HCT116 (cell line): ENCODE results near the gene ZNF18. TPM values are rescaled to one million over a fixed set of nuclear protein-coding genes. Genes with fewer than 3 reads are reported as not detected.

Experiments
- ATAC-seq: fragments of 200-7000 bp; cut with Tn5 transposase; 2 replicates; pipeline ENCODE4 v1.9.1; 2020; ENCODE audit warnings: mild to moderate bottlenecking, moderate library complexity
- BruUV-seq: library from RNA; stranded (reverse); fragments of 400-500 nt; replicated peaks from 2 replicates; lab custom pipeline; 2021; lab: Mats Ljungman, UMichigan
- CTCF ChIA-PET: fragments of 300-600 bp; sonication (Branson Sonifier 250); formaldehyde crosslinking; loops from one replicate; lab custom pipeline; 2021; ENCODE audit warnings: antibody characterized with exemption; lab: Charles Lee
- POLR2A ChIA-PET: fragments of 300-600, 350-600 bp; sonication (Branson Sonifier 250); formaldehyde crosslinking; loops from one replicate; lab custom pipeline; 2021; ENCODE audit warnings: antibody characterized with exemption; lab: Charles Lee
- RAD21 ChIA-PET, 2 experiments: fragments of 300-600 bp; sonication (Branson Sonifier 250); formaldehyde crosslinking; loops; one replicate each; lab custom pipeline; 2023; ENCODE audit warnings: low total read pairs in 2 of 2; ENCODE audit not compliant: uncharacterized antibody in 2 of 2, unreplicated experiment in 2 of 2, low non-redundant PET in 1 of 2; lab: Charles Lee
- DNase-seq: peaks from one replicate; pipeline ENCODE4 v3.0.0-alpha.2; 2010; ENCODE audit warnings: low read depth, low spot score
- H2AFZ ChIP-seq: fragments of 200-600 bp; shearing (Covaris generic), sonication (generic); 2 replicates; pipeline ENCODE4 v1.6.1; 2017; ENCODE audit warnings: low read depth, mixed run types, mixed read lengths, antibody characterized with exemption, low read length; ENCODE audit not compliant: poor library complexity, severe bottlenecking
- H3K27ac ChIP-seq: 2 replicates; pipeline ENCODE4 v1.5.1; 2012; ENCODE audit warnings: low read depth, low read length
- H3K27me3 ChIP-seq: fragments of 200-600 bp; sonication (generic); 2 replicates; pipeline ENCODE4 v1.6.1; 2016; ENCODE audit warnings: mixed run types, low read length, mixed read lengths; ENCODE audit not compliant: insufficient read depth
- H3K36me3 ChIP-seq, 2 experiments: fragments of 200-500 bp in 1 of 2; fragments of 200-600 bp in 1 of 2; sonication (Bioruptor generic) in 1 of 2; sonication (generic) in 1 of 2; 2 replicates each; pipeline versions ENCODE4 v1.5.1 to v1.6.1; 2014 to 2016; ENCODE audit warnings: low read length in 2 of 2, inconsistent platforms in 1 of 2, mixed read lengths in 1 of 2, mixed run types in 1 of 2; ENCODE audit not compliant: insufficient read depth in 2 of 2, control insufficient read depth in 1 of 2
- H3K4me1 ChIP-seq, 2 experiments: fragments of 200-600 bp in 1 of 2; sonication (generic) in 1 of 2; 2 replicates each; pipeline versions ENCODE4 v1.5.1 to v1.6.1; 2012 to 2017; ENCODE audit warnings: low read length in 2 of 2, inconsistent platforms in 1 of 2, mild to moderate bottlenecking in 1 of 2, mixed read lengths in 1 of 2, mixed run types in 1 of 2, moderate library complexity in 1 of 2; ENCODE audit not compliant: insufficient read depth in 2 of 2, control insufficient read depth in 1 of 2
- H3K4me2 ChIP-seq: fragments of 200-600 bp; sonication (generic); 2 replicates; pipeline ENCODE4 v1.6.1; 2017; ENCODE audit warnings: mixed run types, low read length, mixed read lengths
- H3K4me3 ChIP-seq, 2 experiments: fragments of 200-600 bp in 1 of 2; sonication (generic) in 1 of 2; replicated peaks in 1 of 2; 2 replicates each; pipeline ENCODE4 v1.5.1; 2011 to 2016; ENCODE audit warnings: low read length in 2 of 2, control low read depth in 1 of 2, low read depth in 1 of 2, mild to moderate bottlenecking in 1 of 2, mixed read lengths in 1 of 2, mixed run types in 1 of 2
- H3K79me2 ChIP-seq: fragments of 200-600 bp; sonication (generic); 2 replicates; pipeline ENCODE4 v1.6.1; 2017; ENCODE audit warnings: mild to moderate bottlenecking, mixed run types, low read length, moderate library complexity, mixed read lengths; ENCODE audit not compliant: insufficient read depth
- H3K9ac ChIP-seq: fragments of 200-600 bp; sonication (generic); 2 replicates; pipeline ENCODE4 v1.6.1; 2016; ENCODE audit warnings: low read length, mixed read lengths
- H3K9me2 ChIP-seq: fragments of 200-600 bp; sonication (generic), shearing (Covaris generic); 2 replicates; pipeline ENCODE4 v1.6.1; 2017; ENCODE audit warnings: mixed run types, mild to moderate bottlenecking, moderate library complexity; ENCODE audit not compliant: insufficient read depth
- H3K9me3 ChIP-seq, 2 experiments: fragments of 200-500 bp in 1 of 2; fragments of 200-600 bp in 1 of 2; sonication (Bioruptor generic) in 1 of 2; sonication (generic) in 1 of 2; 2 replicates each; pipeline ENCODE4 v1.6.1; 2014 to 2017; ENCODE audit warnings: low read length in 2 of 2, mixed read lengths in 2 of 2, inconsistent platforms in 1 of 2, low read depth in 1 of 2, mild to moderate bottlenecking in 1 of 2, mixed run types in 1 of 2, moderate library complexity in 1 of 2; ENCODE audit not compliant: control insufficient read depth in 1 of 2, insufficient read depth in 1 of 2
- H4K20me1 ChIP-seq: fragments of 200-600 bp; sonication (generic), shearing (Covaris generic); 2 replicates; pipeline ENCODE4 v1.6.1; 2017; ENCODE audit warnings: mixed run types, mild to moderate bottlenecking, moderate library complexity; ENCODE audit not compliant: insufficient read depth
- CEBPB ChIP-seq: IDR thresholded peaks from 2 replicates; pipeline ENCODE4 v1.6.1; 2012; ENCODE audit warnings: low read depth
- EGR1 ChIP-seq: IDR thresholded peaks from 2 replicates; pipeline ENCODE4 v1.6.1; 2012; ENCODE audit warnings: low read depth
- ELF1 ChIP-seq: IDR thresholded peaks from 2 replicates; pipeline ENCODE4 v1.6.1; 2012; ENCODE audit warnings: low read depth, borderline replicate concordance
- EZH2 ChIP-seq: fragments of 200-600 bp; sonication (generic); IDR thresholded peaks from 2 replicates; pipeline ENCODE4 v1.6.1; 2017; ENCODE audit warnings: antibody characterized with exemption, mixed run types
- EZH2phosphoT487 ChIP-seq: fragments of 200-600 bp; IDR thresholded peaks from 2 replicates; pipeline ENCODE4 v1.6.1; 2018; ENCODE audit warnings: antibody characterized with exemption, borderline replicate concordance
- FOSL1 ChIP-seq: IDR thresholded peaks from 2 replicates; pipeline ENCODE4 v1.6.1; 2012; ENCODE audit warnings: low read depth
- JUND ChIP-seq: IDR thresholded peaks from 2 replicates; pipeline ENCODE4 v1.6.1; 2012
- POLR2A ChIP-seq: IDR thresholded peaks from 2 replicates; pipeline ENCODE4 v1.7.0; 2011; ENCODE audit warnings: borderline replicate concordance; ENCODE audit not compliant: insufficient read depth, insufficient read length; ENCODE audit errors: extremely low read depth
- RAD21 ChIP-seq: IDR thresholded peaks from 2 replicates; pipeline ENCODE4 v1.6.1; 2012; ENCODE audit warnings: low read depth, mild to moderate bottlenecking
- REST ChIP-seq: IDR thresholded peaks from 2 replicates; pipeline ENCODE4 v1.6.1; 2012; ENCODE audit warnings: low read depth
- SIN3A ChIP-seq: IDR thresholded peaks from 2 replicates; pipeline ENCODE4 v1.6.1; 2012; ENCODE audit warnings: low read depth
- SP1 ChIP-seq: IDR thresholded peaks from 2 replicates; pipeline ENCODE4 v1.6.1; 2012; ENCODE audit warnings: low read depth
- TCF7L2 ChIP-seq: IDR thresholded peaks from 2 replicates; pipeline ENCODE4 v1.7.0; 2011; ENCODE audit warnings: borderline replicate concordance, inconsistent platforms; ENCODE audit not compliant: insufficient read depth, insufficient read length; ENCODE audit errors: extremely low read depth
- ZBTB33 ChIP-seq: IDR thresholded peaks from 2 replicates; pipeline ENCODE4 v1.6.1; 2011; ENCODE audit warnings: mild to moderate bottlenecking, low read length, moderate library complexity; ENCODE audit not compliant: insufficient replicate concordance; ENCODE audit errors: extremely low read depth
- ZFX ChIP-seq: fragments of 450-650 bp; IDR thresholded peaks from 2 replicates; pipeline ENCODE4 v1.6.1; 2017
- ZNF274 ChIP-seq: fragments of 200-500 bp; sonication (Bioruptor generic); IDR thresholded peaks from 2 replicates; pipeline ENCODE4 v1.6.1; 2014; ENCODE audit warnings: mild to moderate bottlenecking, low read depth, low read length, inconsistent platforms
- intact Hi-C: fragments of 100-400 bp; cut with micrococcal nuclease; formaldehyde crosslinking; loops from 2 replicates; pipeline ENCODE4 v1.10.0; 2022
- total RNA-seq: library from RNA; stranded (reverse); gene quantifications from one replicate; pipeline ENCODE4 v1.2.1, GENCODE V29; 2021; ENCODE audit not compliant: unreplicated experiment

ZNF18 gene
- total RNA-seq, 1 experiment from 2014 or later = 6.2 TPM

GRCh38 chr17:12043702-12044101 lies 46.4 kb upstream of the ZNF18 start:
- POLR2A ChIA-PET = no interaction called here
- H3K27me3 ChIP-seq = no peaks in the 10 kb centered on the region
- RAD21 ChIA-PET = no interaction called here
- no peaks in the 10 kb centered on the region for H3K9me2 ChIP-seq
- intact Hi-C loops = no loop called here
- H3K79me2 ChIP-seq = peaks cover 81% of the 10 kb centered on the region
- no peaks in the 10 kb centered on the region for H3K9me3 ChIP-seq
- peaks cover 11% of the 10 kb centered on the region; the same call in 1 of the 2 replicates for H4K20me1 ChIP-seq
- DNase-seq = no peak
- no peak for ATAC-seq
- no peak overlapping the region for H3K4me3 ChIP-seq
- H3K27ac ChIP-seq = no peak overlapping the region
- H3K36me3 ChIP-seq = no peaks in the 10 kb centered on the region
- no peak overlapping the region for H2AFZ ChIP-seq
- peaks cover 68 to 98% of the 10 kb centered on the region in 2 experiments for H3K4me1 ChIP-seq
- BruUV-seq = no TSS peak
- H3K4me2 ChIP-seq = peak overlapping the region; percentile 15
- TF ChIP-seq EGR1 (no peak), TCF7L2 (no peak), FOSL1 (no peak), ZFX (no peak), EZH2phosphoT487 (no peak), ZNF274 (no peak), CEBPB (no peak)
- no peak overlapping the region for H3K9ac ChIP-seq
- CTCF ChIA-PET = no interaction called here

- intact Hi-C loops = no loop called here
- ATAC-seq = peak; percentile 70
- POLR2A ChIA-PET = interaction anchor here (2.4 kb wide), 1 partner anchor 21 kb away, joined by 6 read pairs; the partner anchor contains the start of gene MAP2K4
- no peak for TF ChIP-seq ZFX
- no peak for TF ChIP-seq POLR2A
- no peak for TF ChIP-seq ELF1
- peak; percentile 47; the same call in 1 of the 2 replicates for TF ChIP-seq SIN3A
- peak; percentile 16 for TF ChIP-seq REST
- TF ChIP-seq EGR1 = no peak
- no peak for TF ChIP-seq ZBTB33
- no peak for TF ChIP-seq TCF7L2
- peak; percentile 83 for TF ChIP-seq JUND
- no peak for TF ChIP-seq RAD21
- TF ChIP-seq SP1 = peak; percentile 67
- TF ChIP-seq EZH2 = no peak
- peak; percentile 39; the same call in 1 of the 2 replicates for TF ChIP-seq CEBPB
Measured at GRCh38 chr17:12041312-12041711, 44.0 kb upstream of the ZNF18 start.

More at GRCh38 chr17:12041312-12041711, 44.0 kb upstream of the ZNF18 start:
- H3K9me3 ChIP-seq = no peaks in the 10 kb centered on the region
- peaks cover 81% of the 10 kb centered on the region for H3K79me2 ChIP-seq
- peak overlapping the region in 1 of 2 experiments; percentile 42; a peak in 3 of 4 replicates for H3K4me3 ChIP-seq
- peak overlapping the region; percentile 67 for H3K4me2 ChIP-seq
- peak; percentile 71 for DNase-seq
- H3K9ac ChIP-seq = peak overlapping the region; percentile 22
- no peak overlapping the region for H2AFZ ChIP-seq
- no peaks in the 10 kb centered on the region for H3K9me2 ChIP-seq
- no peaks in the 10 kb centered on the region for H3K36me3 ChIP-seq
- no TSS peak for BruUV-seq
- peaks cover 45 to 85% of the 10 kb centered on the region in 2 experiments for H3K4me1 ChIP-seq
- H3K27me3 ChIP-seq = no peaks in the 10 kb centered on the region
- ChIA-PET RAD21 (no interaction called here), CTCF (no interaction called here)
- peaks cover 11% of the 10 kb centered on the region; the same call in 1 of the 2 replicates for H4K20me1 ChIP-seq
- peak overlapping the region; percentile 84 for H3K27ac ChIP-seq
